DMS153 (cell line): ENCODE results near the gene TBC1D4.

Experiments used
- DNase-seq: peaks from one replicate; lab custom pipeline; 2025; lab: John Stamatoyannopoulos, UW

Gene TBC1D4

GRCh38 chr13:75418186-75418843 lies 63.7 kb downstream of the TBC1D4 start:
- DNase-seq, result no peak

GRCh38 chr13:75417656-75418055 lies 64.3 kb downstream of the TBC1D4 start:
- DNase-seq, result no peak

DNA sequence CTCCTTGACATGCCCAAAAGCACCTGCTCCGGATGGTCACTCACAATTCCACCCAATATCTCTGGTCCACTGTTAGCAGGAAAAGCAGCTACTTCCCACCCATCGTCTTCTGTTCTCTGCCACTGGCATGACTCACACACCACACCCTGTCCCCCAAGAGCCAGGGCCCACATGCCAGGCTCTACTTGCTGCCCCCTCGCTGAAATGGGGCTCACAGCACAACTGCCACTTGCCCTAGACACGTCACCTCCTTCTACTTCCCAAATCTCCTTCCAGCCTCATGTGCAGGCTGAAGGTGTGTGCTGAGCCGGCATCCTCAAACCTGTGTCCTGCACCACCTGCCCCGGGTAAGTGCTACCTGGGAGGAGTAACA lies 65.0 kb downstream of the TBC1D4 start:
- no peak for DNase-seq

DNA sequence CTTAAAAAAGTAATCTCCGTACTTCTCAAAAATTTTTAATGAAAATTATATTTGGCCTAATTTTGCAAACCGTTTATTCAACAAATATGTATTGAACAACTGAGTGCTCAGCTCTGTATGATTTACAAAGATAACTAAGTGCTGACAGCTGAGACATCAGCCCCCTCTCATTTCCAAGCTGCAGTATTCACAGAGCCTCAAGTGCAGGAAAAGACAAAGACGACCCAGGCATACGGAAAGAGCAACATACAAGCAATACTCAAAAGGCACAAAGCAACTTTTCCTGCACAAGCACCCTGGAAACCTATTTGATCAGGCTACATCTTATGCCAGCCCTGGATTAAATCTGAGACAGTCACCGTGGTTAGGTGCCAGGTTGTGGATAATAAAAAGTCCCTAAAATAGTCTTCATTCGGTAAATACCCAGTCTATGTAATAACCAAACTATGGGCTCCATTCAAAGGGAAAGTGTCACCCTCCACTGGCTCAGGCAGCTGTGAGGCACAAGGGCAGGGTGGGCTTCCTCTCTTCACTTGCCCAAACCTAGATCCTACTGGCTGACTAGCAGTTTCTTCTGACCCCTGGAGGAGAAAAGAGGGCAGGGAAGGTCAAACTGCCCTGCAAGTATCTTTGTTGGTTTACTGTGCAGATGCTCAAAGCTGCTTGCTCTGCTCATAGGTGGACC lies 65.5 kb downstream of the TBC1D4 start:
- no peak for DNase-seq

GRCh38 chr13:75415694-75416093 lies 66.3 kb downstream of the TBC1D4 start:
- no peak for DNase-seq

- DNase-seq, result no peak
Measured at GRCh38 chr13:75415171-75415570, 66.8 kb downstream of the TBC1D4 start.

DNA sequence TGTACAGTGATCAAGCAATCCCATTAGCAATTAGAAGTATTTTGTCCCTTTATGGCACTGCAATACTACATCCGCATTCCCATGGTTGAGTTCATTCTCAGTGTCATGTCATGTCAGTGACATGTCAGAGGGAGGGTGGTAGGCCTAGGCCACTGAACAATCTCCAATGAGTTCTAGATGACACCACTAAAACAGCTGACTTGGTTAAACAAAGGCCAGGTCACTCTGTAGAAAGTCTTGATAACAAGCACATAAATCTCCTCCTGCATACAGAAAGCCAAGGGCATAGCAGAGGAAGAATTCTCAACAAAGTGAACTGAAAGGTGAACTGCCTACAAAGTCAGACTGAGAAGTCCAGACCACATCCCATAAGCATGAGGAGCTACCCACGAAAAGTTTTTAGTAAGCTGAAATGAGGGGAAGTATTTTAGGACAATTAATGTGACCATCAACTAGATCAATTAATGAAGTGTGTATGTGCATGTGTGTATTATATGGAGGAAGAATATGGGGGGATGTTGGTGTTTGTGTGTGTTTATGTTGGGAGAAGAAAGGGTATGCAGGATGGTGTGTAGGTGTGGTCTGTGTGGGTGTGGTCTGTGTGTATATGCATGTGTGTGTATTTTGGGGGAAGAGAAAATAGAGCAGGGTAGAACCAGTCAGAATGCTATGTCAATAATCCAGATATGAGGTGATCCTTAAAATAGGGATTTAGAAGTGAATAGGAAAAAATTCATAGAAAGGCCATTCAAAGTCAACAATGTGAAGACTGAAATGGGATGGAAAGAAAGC lies 67.7 kb downstream of the TBC1D4 start:
- DNase-seq, result no peak

DNA sequence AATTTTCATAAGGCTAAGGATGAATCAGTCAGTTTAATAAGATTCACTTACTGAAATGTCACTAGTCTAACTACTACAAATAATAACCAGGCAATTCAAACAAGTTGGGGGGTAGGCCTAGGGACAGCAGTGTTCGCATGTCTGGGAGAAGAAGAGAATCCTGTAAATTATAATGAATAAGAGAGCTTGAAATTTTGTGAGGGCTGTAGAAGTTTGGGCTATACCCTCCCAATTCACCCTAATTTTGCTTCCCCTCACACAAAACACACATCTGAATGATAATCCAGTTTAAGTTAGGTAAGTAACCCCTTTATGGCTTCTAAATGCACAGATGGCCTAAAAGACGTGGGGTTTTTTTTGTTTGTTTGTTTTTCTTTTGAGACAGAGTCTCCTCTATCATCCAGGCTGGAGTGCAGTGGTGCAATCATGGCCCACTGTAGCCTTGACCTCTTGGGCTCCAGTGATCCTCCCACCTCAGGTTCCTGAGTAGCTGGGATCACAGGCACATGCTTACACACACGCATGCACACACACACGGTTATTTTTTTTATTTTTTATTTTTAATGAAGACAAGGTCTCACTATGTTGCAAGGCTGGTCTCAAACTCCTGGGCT lies 69.9 kb downstream of the TBC1D4 start:
- DNase-seq, result no peak

- DNase-seq, result no peak
Measured at GRCh38 chr13:75410207-75410606, 71.8 kb downstream of the TBC1D4 start.

DNA sequence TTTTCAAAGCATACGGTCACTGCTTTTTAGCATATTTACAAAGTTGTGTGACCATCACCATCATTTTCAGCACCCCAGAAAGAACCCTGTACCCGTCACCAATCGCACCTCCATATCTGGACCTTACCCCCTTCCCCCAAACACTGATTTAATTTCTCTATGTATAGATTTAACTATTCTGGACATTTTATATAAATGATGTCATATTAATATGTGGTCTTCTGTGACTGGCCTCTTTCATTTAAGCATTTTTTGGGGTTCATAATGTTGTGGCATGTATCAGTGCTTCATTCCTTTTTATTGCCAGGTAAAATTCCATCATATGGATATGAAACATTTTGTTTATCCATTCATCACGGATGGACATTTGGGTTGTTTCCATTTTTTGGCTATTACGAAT lies 74.0 kb downstream of the TBC1D4 start:
- no peak for DNase-seq

DNA sequence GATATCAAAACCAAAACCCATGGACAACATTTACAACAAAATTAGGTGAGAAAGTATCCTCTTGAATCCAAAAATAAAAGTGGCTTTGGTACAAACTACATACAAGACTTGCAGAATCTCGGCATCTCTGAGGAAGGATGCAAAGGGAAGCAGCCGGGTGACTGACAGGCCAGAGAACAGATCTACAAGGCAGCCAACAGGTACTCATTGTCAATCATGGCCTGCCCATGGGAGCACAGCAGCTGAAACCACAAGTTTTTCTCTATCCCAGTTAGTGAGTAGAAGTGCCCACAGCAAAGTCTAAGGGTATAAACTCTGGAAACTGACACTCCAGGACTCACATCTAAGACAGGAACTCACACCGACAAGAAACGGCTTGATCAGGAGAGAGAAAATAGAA lies 74.5 kb downstream of the TBC1D4 start:
- no peak for DNase-seq

- no peak for DNase-seq
Measured at GRCh38 chr13:75405976-75406703, 75.8 kb downstream of the TBC1D4 start.

DNA sequence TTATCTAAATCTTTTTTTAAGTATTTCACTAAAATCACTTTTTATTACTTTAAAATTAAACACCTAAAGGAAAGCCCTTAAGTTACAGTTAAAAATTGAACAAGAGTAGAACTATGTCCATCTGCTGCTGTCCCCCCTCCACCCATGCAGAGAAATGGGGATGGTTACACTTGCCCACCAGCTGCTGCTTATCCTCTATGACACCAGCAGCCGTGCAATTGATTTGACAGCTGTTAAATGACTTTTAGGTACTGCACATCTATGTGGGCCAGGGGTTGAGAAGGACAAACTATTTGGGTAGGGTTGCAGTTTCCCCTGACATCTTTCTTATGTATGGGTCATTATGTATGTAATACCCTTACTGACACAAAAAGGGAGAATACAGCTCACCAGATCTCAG lies 77.2 kb downstream of the TBC1D4 start:
- DNase-seq, result no peak

DNA sequence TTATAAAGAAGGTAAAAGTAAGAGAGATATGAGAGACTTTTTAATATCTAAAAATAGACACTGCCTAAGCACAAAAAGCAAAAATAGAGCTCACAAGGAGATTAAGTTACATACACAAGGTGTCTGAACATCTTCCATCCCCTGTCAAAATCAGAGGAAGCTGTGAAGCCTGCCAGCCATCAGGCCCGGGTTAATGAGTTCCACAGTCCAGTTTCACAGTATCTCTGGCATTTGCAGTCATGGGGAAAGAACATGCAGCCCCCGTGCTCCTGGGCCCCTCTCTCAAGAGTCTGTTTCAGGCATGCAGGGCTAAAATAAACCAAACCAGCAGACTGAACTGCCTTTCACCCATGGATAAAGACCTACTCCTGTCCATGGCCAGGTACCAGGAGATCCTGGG lies 79.2 kb downstream of the TBC1D4 start:
- DNase-seq, result no peak

DNA sequence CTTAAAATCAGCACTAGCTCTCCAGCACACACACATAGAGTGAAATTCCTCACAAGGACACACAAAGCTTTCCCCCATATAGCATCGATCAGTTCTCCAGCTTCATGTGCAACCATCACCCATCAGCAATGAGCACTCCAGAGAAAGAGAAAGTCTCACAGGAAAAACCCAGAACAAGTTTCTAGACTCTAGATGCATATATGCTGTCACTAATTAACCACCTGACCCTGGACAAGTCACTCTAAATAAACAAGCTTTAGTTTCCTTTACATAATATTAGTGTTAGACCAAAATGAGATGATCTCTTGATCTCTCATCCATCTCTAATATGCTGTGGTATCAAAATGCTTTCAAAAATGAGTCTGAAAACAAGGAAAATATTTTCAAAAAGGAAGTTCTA lies 81.2 kb downstream of the TBC1D4 start:
- DNase-seq, result no peak

- no peak for DNase-seq
Measured at GRCh38 chr13:75399879-75400217, 82.1 kb downstream of the TBC1D4 start.

DNA sequence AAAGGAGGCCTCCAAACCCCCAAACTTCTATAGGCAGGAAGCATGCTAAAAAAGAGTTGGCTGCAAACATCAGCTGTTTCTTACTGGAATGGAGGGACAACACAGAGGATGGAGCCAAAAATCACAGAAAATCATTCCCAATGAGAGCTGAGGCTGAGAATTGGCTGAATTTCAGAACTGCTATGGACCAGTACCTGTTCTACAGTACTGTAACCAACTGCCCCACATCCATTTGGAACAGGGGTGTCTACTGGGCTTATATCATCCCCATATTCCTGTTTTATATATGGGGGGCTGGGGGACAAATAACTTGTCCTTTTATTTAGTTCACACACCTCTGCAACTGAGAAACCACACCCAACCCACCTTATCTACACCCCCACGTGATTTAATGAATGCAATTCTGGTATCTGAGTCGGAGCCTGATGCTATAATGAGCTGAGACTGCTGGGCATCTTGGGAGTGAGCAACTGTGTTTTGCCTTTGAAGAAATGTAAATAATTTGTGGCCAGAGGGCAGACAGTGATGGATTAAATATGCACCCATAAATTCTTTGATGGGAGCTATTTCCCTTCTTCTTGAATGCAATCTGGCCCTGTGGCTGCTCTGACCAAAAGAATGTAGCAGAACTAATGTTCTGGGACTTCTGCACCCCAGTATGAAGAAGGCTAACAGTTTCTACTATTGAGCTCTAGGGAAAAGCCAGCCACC lies 82.6 kb downstream of the TBC1D4 start:
- no peak for DNase-seq

DNA sequence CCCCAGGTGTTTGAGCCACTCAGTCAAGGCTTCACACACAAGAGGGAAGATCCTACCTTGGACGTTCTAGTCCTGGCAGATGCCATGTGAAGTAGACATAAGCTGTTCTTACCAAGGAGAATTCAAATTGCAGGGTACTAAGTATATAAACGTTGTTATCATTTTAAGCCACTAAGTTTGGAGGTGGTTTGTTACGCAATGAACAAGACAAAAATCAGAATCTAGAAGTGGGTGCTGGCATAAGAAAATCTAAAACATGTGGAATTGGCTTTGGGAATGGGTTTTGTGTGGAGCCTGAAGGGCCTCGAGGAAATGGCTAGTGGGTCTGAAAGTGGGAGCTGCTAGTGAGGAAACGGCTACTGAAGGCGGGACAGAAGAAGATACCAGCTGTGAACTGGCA lies 83.9 kb downstream of the TBC1D4 start:
- no peak for DNase-seq

GRCh38 chr13:75395901-75396300 lies 86.1 kb downstream of the TBC1D4 start:
- DNase-seq, result no peak

- DNase-seq, result no peak
Measured at GRCh38 chr13:75395066-75395465, 86.9 kb downstream of the TBC1D4 start.

DNA sequence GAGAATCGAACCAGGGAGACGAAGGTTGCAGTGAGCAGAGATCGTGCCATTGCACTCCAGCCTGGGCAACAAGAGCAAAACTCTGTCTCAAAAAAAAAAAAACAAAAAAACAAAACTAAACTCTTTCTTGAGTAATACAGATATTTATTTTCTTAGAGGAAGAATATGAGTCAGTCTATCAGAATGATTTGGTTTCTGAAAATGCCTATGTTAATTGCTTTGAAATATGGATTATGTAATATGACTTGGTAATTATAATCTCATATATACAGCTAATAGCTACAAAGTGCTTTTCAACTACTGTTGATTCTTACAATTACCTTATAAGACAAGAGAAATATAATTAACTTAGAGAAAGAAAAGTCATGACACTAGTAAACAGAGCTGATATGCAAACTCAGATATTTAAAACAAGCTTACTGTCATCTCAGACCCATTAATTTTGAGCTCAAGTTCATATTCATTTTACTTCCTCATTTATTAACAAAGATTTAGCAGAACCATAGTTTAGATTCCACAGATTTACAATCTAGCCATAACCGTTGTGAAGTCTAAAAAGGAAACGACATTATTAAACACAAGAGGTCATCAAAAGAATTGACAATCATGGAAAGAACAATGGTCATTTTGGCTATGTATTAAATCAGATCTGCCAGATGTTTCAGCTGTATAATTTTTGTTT lies 88.0 kb downstream of the TBC1D4 start:
- DNase-seq, result no peak
